ENCODE measurements around the gene P2RX6.

DNA sequence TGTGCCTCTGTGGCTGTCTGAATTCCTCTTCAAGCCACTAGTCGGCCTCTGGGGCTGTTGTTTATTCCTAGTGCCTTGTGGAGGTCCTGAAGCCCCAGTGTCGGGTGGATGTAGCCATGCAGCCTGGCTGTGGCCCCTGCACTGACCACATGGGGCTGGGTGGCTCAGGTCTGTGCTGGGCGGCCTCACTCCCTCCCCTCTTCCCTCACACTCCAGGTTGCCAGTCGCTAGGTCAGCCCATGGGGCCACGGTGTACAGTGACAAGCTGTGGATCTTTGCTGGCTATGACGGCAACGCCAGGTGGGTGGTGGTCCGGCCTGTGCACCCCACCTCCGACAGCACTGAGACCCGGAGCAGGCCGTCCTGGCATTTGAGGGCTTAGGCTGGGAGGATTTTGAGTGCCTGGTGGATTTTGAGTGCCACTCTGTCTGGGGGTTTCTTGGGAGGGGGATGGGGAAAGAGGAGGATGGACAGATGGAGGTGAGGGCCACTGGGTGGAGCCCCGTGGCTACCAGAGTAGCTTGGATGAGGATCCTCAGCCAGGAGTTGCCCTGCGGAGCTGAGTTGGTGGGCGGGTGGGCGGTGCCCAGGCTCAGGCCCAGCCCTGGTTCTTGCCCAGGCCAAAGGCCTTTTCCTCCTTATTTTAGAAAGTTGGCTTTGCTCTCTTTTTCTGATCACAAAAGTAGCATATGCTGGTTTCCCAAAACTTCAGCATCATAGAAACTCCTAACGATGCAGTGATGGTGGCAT is 26.2 kb upstream of the P2RX6 start:
- no peak for TF ChIP-seq EZH2phosphoT487 (IDR thresholded peaks at IDR 0.05; ENCODE audit: insufficient read depth, low read depth)
- TF ChIP-seq EZH2 (IDR thresholded peaks at IDR 0.05; ENCODE audit: insufficient read depth, poor library complexity, severe bottlenecking), result no peak
